Colonic mucosa (tissue), 4 donors: Measurements from ENCODE around the gene COPG1. TPM values are rescaled to one million over a fixed set of nuclear protein-coding genes. Genes with fewer than 3 reads are reported as not detected.
"Not testable (repeated sequence)": the region's sequence is repeated elsewhere in the genome, so short reads cannot be mapped to it uniquely, and the experiment has no call there.

Experiments
- DNase-seq: peaks from one replicate; pipeline ENCODE4 v3.0.0-alpha.2; 2020
- H3K27ac ChIP-seq: fragments of 200-600 bp; one replicate; pipeline ENCODE4 v1.8.0; 2021
- H3K27me3 ChIP-seq: fragments of 200-600 bp; one replicate; pipeline ENCODE4 v1.8.0; 2021
- H3K36me3 ChIP-seq: fragments of 200-600 bp; one replicate; pipeline ENCODE4 v1.8.0; 2021
- H3K4me1 ChIP-seq: fragments of 200-600 bp; one replicate; pipeline ENCODE4 v1.8.0; 2021; ENCODE audit warnings: mild to moderate bottlenecking
- H3K4me3 ChIP-seq: fragments of 200-600 bp; one replicate; pipeline ENCODE4 v1.8.0; 2021
- H3K9ac ChIP-seq, 2 donors: one replicate each; pipeline ENCODE4 v1.7.0; 2013; ENCODE audit warnings: control low read depth in 2 of 2, low read depth in 2 of 2, low read length in 2 of 2
- H3K9me3 ChIP-seq: fragments of 200-600 bp; one replicate; pipeline ENCODE4 v1.8.0; 2021
- CTCF ChIP-seq: fragments of 200-600 bp; IDR thresholded peaks from one replicate; pipeline ENCODE4 v1.8.0; 2022; ENCODE audit warnings: antibody characterized with exemption, mild to moderate bottlenecking
- intact Hi-C: fragments of 100-400 bp; cut with DNase I; formaldehyde crosslinking; loops from one replicate; pipeline ENCODE4 v1.14.1; 2022
- total RNA-seq, 2 donors: library from RNA; stranded (reverse); fragmentation: NEBNext Ultra II Directional in 1 of 2; extraction: Animal tissue kit (Norgen Biotek cat#: 25700) in 1 of 2; gene quantifications; one replicate each; pipeline ENCODE4 v1.2.1, GENCODE V29; 2021
- donor health status: healthy.
- donor health status: DM: no; HTN: no; CAD: no.
- donor health status: DM: no; HTN: no; CAD: no.

Gene COPG1
- total RNA-seq, 2 donors from 2014 or later: 285 to 288 TPM

GRCh38 chr3:129211345-129211744 lies 38.1 kb upstream of the COPG1 start:
- TF ChIP-seq CTCF: no peak
- no peak overlapping the region for H3K9ac ChIP-seq
- H3K4me1 ChIP-seq: no peaks in the 10 kb centered on the region
- peak overlapping the region; percentile 60 for H3K27ac ChIP-seq
- no peak overlapping the region for H3K4me3 ChIP-seq
- intact Hi-C loops: no loop called here
- no peak for DNase-seq
- H3K27me3 ChIP-seq: no peaks in the 10 kb centered on the region
- H3K36me3 ChIP-seq: no peaks in the 10 kb centered on the region
- no peaks in the 10 kb centered on the region for H3K9me3 ChIP-seq

- Histone ChIP-seq H3K4me1 (no peaks in the 10 kb centered on the region), H3K27me3 (no peaks in the 10 kb centered on the region), H3K36me3 (no peaks in the 10 kb centered on the region), H3K9me3 (no peaks in the 10 kb centered on the region), H3K27ac (peak overlapping the region; percentile 60), H3K4me3 (no peak overlapping the region), H3K9ac (no peak overlapping the region)
- peak; percentile 93 for DNase-seq
- intact Hi-C loops: no loop called here
- no peak for TF ChIP-seq CTCF
Observed at GRCh38 chr3:129211772-129212171, 37.6 kb upstream of the COPG1 start.

GRCh38 chr3:129213238-129213637 lies 36.2 kb upstream of the COPG1 start:
- H3K36me3 ChIP-seq: no peaks in the 10 kb centered on the region
- no peak for DNase-seq
- H3K9ac ChIP-seq: no peak overlapping the region
- H3K27me3 ChIP-seq: no peaks in the 10 kb centered on the region
- no peaks in the 10 kb centered on the region for H3K9me3 ChIP-seq
- no peaks in the 10 kb centered on the region for H3K4me1 ChIP-seq
- TF ChIP-seq CTCF: no peak
- H3K4me3 ChIP-seq: no peak overlapping the region
- intact Hi-C loops: no loop called here
- no peak overlapping the region for H3K27ac ChIP-seq

- Histone ChIP-seq H3K4me1 (no peaks in the 10 kb centered on the region), H3K9me3 (no peaks in the 10 kb centered on the region), H3K27ac (no peak overlapping the region), H3K4me3 (no peak overlapping the region), H3K36me3 (no peaks in the 10 kb centered on the region), H3K9ac (no peak overlapping the region), H3K27me3 (no peaks in the 10 kb centered on the region)
- DNase-seq: no peak
- intact Hi-C loops: no loop called here
- no peak for TF ChIP-seq CTCF
Observed at GRCh38 chr3:129218742-129219141, 30.7 kb upstream of the COPG1 start.

GRCh38 chr3:129224387-129224786 lies 25.0 kb upstream of the COPG1 start:
- H3K9me3 ChIP-seq, H3K36me3 ChIP-seq, DNase-seq, H3K27me3 ChIP-seq, H3K4me1 ChIP-seq, H3K4me3 ChIP-seq, intact Hi-C loops: not testable (repeated sequence)
- Histone ChIP-seq H3K27ac (peak overlapping the region; percentile 85), H3K9ac (peak overlapping the region in 1 of 2 donors; percentile 75)

- DNase-seq: peak; percentile 85
- Histone ChIP-seq H3K27me3 (no peaks in the 10 kb centered on the region), H3K27ac (peak overlapping the region; percentile 85), H3K36me3 (no peaks in the 10 kb centered on the region), H3K4me1 (peaks cover 6% of the 10 kb centered on the region), H3K9me3 (no peaks in the 10 kb centered on the region), H3K4me3 (no peak overlapping the region), H3K9ac (peak overlapping the region; percentile 13 to 75)
- no peak for TF ChIP-seq CTCF
- intact Hi-C loops: no loop called here
Observed at GRCh38 chr3:129224984-129225393, 24.4 kb upstream of the COPG1 start.
